OCI-LY7 (cell line): ENCODE data around the gene RASSF9.

Experiments used
- EZH2phosphoT487 ChIP-seq: fragments of 200-600 bp; sonication (generic); IDR thresholded peaks from 2 replicates; pipeline ENCODE4 v1.6.1; 2018; ENCODE audit warnings: low read depth, borderline replicate concordance, mild to moderate bottlenecking, mixed run types, antibody characterized with exemption, low read length, moderate library complexity, mixed read lengths
- TF ChIP-seq, protein P1 (sequence below): fragments of 200-600 bp; sonication (generic); conservative IDR thresholded peaks from 2 replicates; pipeline ENCODE4 v1.5.1; 2014; ENCODE audit warnings: mild to moderate bottlenecking, antibody characterized with exemption, low read length, moderate library complexity, mixed read lengths

DNA sequence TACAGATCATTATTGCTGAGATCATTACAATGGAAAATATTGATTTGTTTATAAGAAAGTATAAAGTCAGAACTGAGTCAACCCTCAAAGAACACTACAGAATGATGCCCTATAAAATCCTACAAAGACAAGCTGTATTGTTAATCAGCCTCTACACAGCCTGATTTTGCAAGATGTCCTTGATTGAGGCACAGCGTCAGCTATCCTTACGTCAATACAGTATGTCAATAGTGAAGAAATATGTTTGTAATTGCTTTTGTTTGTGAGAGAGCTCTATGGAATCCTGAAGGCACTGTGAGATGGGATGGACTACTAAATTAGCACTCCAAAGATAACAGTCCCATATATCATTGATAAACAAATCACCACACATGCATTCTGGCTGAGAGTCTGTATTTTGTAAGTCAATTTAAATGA is 70.7 kb downstream of the RASSF9 start:
- TF ChIP-seq, protein P1, sequence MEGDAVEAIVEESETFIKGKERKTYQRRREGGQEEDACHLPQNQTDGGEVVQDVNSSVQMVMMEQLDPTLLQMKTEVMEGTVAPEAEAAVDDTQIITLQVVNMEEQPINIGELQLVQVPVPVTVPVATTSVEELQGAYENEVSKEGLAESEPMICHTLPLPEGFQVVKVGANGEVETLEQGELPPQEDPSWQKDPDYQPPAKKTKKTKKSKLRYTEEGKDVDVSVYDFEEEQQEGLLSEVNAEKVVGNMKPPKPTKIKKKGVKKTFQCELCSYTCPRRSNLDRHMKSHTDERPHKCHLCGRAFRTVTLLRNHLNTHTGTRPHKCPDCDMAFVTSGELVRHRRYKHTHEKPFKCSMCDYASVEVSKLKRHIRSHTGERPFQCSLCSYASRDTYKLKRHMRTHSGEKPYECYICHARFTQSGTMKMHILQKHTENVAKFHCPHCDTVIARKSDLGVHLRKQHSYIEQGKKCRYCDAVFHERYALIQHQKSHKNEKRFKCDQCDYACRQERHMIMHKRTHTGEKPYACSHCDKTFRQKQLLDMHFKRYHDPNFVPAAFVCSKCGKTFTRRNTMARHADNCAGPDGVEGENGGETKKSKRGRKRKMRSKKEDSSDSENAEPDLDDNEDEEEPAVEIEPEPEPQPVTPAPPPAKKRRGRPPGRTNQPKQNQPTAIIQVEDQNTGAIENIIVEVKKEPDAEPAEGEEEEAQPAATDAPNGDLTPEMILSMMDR, result no peak
- no peak for TF ChIP-seq EZH2phosphoT487
